Calu3 (cell line): Measurements from ENCODE around the gene ZNF579. TPM values are rescaled to one million over a fixed set of nuclear protein-coding genes. Genes with fewer than 3 reads are reported as not detected.

Experiments used
- BruUV-seq: library from RNA; stranded (reverse); fragments of 400-500 nt; replicated peaks from 2 replicates; lab custom pipeline; 2021; lab: Mats Ljungman, UMichigan
- CTCF ChIA-PET: fragments of 300-600 bp; sonication (Branson Sonifier 250); formaldehyde crosslinking; loops from one replicate; lab custom pipeline; 2022; ENCODE audit warnings: antibody characterized with exemption; lab: Charles Lee
- DNase-seq: peaks from one replicate; pipeline ENCODE4 v3.0.0; 2022
- H3K27ac Mint-ChIP-seq: one replicate; pipeline ENCODE4 v1.8.0; 2022; ENCODE audit warnings: mixed read lengths; ENCODE audit not compliant: unreplicated experiment
- H3K27me3 Mint-ChIP-seq: one replicate; pipeline ENCODE4 v1.8.0; 2022; ENCODE audit warnings: mixed read lengths; ENCODE audit not compliant: unreplicated experiment
- H3K36me3 Mint-ChIP-seq: one replicate; pipeline ENCODE4 v1.8.0; 2022; ENCODE audit warnings: mild to moderate bottlenecking, moderate library complexity, mixed read lengths; ENCODE audit not compliant: insufficient read depth, unreplicated experiment
- H3K4me1 Mint-ChIP-seq: one replicate; pipeline ENCODE4 v1.8.0; 2022; ENCODE audit warnings: mild to moderate bottlenecking, low read depth, mixed read lengths; ENCODE audit not compliant: unreplicated experiment
- H3K4me3 Mint-ChIP-seq: one replicate; pipeline ENCODE4 v1.8.0; 2022; ENCODE audit warnings: mild to moderate bottlenecking, low read depth, moderate library complexity, mixed read lengths; ENCODE audit not compliant: unreplicated experiment
- H3K9me3 Mint-ChIP-seq: one replicate; pipeline ENCODE4 v1.8.0; 2022; ENCODE audit warnings: low read depth, mixed read lengths; ENCODE audit not compliant: unreplicated experiment
- intact Hi-C: fragments of 100-400 bp; cut with micrococcal nuclease; formaldehyde crosslinking; loops from one replicate; pipeline ENCODE4 v1.10.0; 2022; ENCODE audit not compliant: unreplicated experiment
- total RNA-seq: library from RNA; stranded (reverse); gene quantifications from 2 replicates; pipeline ENCODE4 v1.2.3, GENCODE V29; 2022
- TF ChIP-seq, protein P1 (sequence below): fragments of 200-600 bp; IDR thresholded peaks from one replicate; pipeline ENCODE4 v1.8.0; 2022; ENCODE audit warnings: antibody characterized with exemption; ENCODE audit not compliant: unreplicated experiment

Gene ZNF579
- total RNA-seq, 1 experiment from 2014 or later = 29.8 TPM

GRCh38 chr19:55581823-55582223, 1.2 kb upstream of the ZNF579 start:
- peaks cover 21% of the 10 kb centered on the region for H3K27me3 Mint-ChIP-seq
- peak overlapping the region; percentile 80 for H3K4me3 Mint-ChIP-seq
- CTCF ChIA-PET = interaction anchor here (0.5 to 1.5 kb wide), 3 partner anchors 17 to 50 kb away, joined by 3 to 11 read pairs (median 4); partner anchors contain the start of gene FIZ1
- BruUV-seq = no TSS peak
- no peak for DNase-seq
- no peak overlapping the region for H3K27ac Mint-ChIP-seq
- H3K4me1 Mint-ChIP-seq = peaks cover 39% of the 10 kb centered on the region
- TF ChIP-seq, protein P1, sequence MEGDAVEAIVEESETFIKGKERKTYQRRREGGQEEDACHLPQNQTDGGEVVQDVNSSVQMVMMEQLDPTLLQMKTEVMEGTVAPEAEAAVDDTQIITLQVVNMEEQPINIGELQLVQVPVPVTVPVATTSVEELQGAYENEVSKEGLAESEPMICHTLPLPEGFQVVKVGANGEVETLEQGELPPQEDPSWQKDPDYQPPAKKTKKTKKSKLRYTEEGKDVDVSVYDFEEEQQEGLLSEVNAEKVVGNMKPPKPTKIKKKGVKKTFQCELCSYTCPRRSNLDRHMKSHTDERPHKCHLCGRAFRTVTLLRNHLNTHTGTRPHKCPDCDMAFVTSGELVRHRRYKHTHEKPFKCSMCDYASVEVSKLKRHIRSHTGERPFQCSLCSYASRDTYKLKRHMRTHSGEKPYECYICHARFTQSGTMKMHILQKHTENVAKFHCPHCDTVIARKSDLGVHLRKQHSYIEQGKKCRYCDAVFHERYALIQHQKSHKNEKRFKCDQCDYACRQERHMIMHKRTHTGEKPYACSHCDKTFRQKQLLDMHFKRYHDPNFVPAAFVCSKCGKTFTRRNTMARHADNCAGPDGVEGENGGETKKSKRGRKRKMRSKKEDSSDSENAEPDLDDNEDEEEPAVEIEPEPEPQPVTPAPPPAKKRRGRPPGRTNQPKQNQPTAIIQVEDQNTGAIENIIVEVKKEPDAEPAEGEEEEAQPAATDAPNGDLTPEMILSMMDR = no peak
- no peaks in the 10 kb centered on the region for H3K9me3 Mint-ChIP-seq
- H3K36me3 Mint-ChIP-seq = peaks cover 28% of the 10 kb centered on the region
- intact Hi-C loops = loop anchor here (5.0 kb wide), 1 partner anchor 35 kb away; the partner anchor contains the start of gene SBK3

DNA sequence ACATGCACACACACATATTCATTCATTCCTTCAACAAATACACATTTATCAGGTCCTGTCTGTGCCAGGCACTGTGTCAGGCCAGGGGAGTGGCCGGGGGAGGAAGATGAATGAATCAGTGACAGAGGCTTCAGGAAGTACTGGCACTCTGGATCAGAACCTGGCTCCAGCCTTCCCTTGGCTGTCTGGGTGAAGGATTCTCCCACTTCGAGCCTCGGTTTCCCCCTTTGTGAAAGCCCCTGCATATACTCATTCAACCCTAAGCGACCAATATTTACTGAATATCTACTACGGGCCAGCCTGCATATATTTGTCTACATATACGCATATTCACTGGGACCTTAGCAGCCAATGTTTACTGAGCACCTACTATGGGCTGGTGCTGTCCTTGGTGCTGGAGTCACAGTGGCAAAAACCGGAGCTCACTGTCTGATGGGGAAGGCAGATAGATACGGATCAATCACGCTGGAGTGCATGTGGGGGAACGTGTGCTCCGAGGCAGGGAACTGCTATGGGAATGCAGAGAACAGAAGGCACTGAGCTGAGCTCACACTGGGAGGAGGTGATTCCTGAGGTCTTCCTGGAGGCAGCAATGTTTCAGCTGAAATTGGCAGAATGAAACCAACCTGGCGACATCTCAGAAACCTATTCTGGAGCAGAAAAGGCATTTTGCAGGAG, 636 bp upstream of the ZNF579 start:
- peak overlapping the region; percentile 80 for H3K4me3 Mint-ChIP-seq
- H3K27ac Mint-ChIP-seq = peak overlapping the region; percentile 52
- DNase-seq = peak; percentile 44
- CTCF ChIA-PET = interaction anchor here (0.5 to 1.5 kb wide), 4 partner anchors 13 to 50 kb away, joined by 3 to 11 read pairs (median 4); partner anchors contain the start of gene FIZ1
- peaks cover 17% of the 10 kb centered on the region for H3K27me3 Mint-ChIP-seq
- H3K9me3 Mint-ChIP-seq = no peaks in the 10 kb centered on the region
- peaks cover 28% of the 10 kb centered on the region for H3K36me3 Mint-ChIP-seq
- H3K4me1 Mint-ChIP-seq = peaks cover 35% of the 10 kb centered on the region
- no TSS peak for BruUV-seq
- intact Hi-C loops = loop anchor here (5.0 kb wide), 1 partner anchor 34 kb away; the partner anchor contains the start of gene SBK3
- TF ChIP-seq, protein P1 = no peak

DNA sequence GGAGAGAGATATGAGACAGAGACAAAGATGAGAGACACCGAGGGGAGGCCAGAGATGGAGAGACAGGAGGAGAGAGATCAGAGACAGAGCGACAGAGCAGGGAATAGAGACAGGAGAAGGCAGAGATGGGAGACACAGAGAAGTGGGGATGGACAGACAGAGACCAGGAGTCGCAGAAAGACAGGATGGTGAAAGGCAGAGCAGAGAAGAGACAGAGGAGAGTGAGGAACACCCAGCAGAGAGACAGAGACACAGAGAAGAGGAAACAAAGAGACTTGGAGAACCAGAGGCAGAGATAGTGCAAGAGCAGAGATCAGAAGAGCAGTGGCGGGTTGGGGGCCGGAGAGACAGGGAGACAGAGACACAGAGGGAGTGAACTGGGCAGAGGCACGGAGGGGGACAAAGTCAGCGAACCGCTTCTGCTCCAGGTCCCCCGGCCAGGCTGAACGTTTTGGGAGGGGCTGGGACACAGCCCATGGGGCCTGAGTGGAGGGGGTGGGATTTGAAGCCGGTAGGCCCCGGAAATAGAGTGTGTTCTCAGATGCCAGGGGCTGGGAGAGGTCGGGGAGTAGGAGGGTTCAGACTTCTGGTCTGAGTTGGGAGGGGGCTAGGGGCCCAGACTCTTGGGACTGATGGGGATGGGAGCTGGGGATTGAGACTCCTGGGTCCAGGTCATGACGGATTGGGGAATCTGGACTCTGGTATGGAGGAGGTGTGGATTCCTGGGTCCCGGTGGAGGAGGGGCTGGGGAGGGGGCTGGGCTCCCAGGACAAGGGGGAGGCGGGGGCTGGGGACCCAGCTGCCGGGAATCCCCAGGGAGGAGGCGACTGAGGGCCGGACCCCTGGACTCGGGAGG, 654 bp downstream of the ZNF579 start:
- TF ChIP-seq, protein P1 = no peak
- no peak for DNase-seq
- H3K27me3 Mint-ChIP-seq = peaks cover 4% of the 10 kb centered on the region
- CTCF ChIA-PET = interaction anchor here (1.5 kb wide), 1 partner anchor 19 kb away, joined by 4 read pairs; the partner anchor contains the start of gene FIZ1
- peak overlapping the region; percentile 80 for H3K4me3 Mint-ChIP-seq
- peak overlapping the region; percentile 52 for H3K27ac Mint-ChIP-seq
- H3K4me1 Mint-ChIP-seq = peaks cover 22% of the 10 kb centered on the region
- BruUV-seq = TSS peak; percentile 30
- peaks cover 28% of the 10 kb centered on the region for H3K36me3 Mint-ChIP-seq
- intact Hi-C loops = loop anchor here (5.0 kb wide), 1 partner anchor 33 kb away; the partner anchor contains the start of gene SBK3
- no peaks in the 10 kb centered on the region for H3K9me3 Mint-ChIP-seq
